HEK293 (cell line): ENCODE data around the gene DVL1.

Source experiments
- EGR2 ChIP-seq: fragments of 450-650 bp; formaldehyde crosslinking; IDR thresholded peaks from 2 replicates; pipeline ENCODE4 v1.5.1; 2016; ENCODE audit warnings: low read depth, missing biosample characterization, missing genetic modification characterization
- GLIS1 ChIP-seq: fragments of 450-650 bp; formaldehyde crosslinking; IDR thresholded peaks from 2 replicates; pipeline ENCODE4 v1.5.1; 2016; ENCODE audit warnings: missing biosample characterization, missing genetic modification characterization
- REPIN1 ChIP-seq: fragments of 450-650 bp; formaldehyde crosslinking; IDR thresholded peaks from 2 replicates; pipeline ENCODE4 v1.5.1; 2017; ENCODE audit warnings: missing biosample characterization, missing genetic modification characterization, low read depth
- YY2 ChIP-seq: fragments of 450-650 bp; formaldehyde crosslinking; IDR thresholded peaks from 2 replicates; pipeline ENCODE4 v1.5.1; 2016; ENCODE audit warnings: missing biosample characterization, missing genetic modification characterization
- ZBTB48 ChIP-seq: fragments of 450-650 bp; formaldehyde crosslinking; IDR thresholded peaks from 2 replicates; pipeline ENCODE4 v1.5.1; 2016; ENCODE audit warnings: missing biosample characterization, missing genetic modification characterization
- ZNF114 ChIP-seq: fragments of 450-650 bp; formaldehyde crosslinking; IDR thresholded peaks from 2 replicates; pipeline ENCODE4 v1.5.0; 2017; ENCODE audit warnings: missing biosample characterization, missing genetic modification characterization
- ZNF133 ChIP-seq: fragments of 450-650 bp; formaldehyde crosslinking; IDR thresholded peaks from 2 replicates; pipeline ENCODE4 v1.5.1; 2016; ENCODE audit warnings: missing biosample characterization, missing genetic modification characterization
- ZNF140 ChIP-seq: fragments of 450-650 bp; formaldehyde crosslinking; IDR thresholded peaks from 2 replicates; pipeline ENCODE4 v1.5.1; 2016; ENCODE audit warnings: missing biosample characterization, missing genetic modification characterization
- ZNF211 ChIP-seq: fragments of 450-650 bp; formaldehyde crosslinking; IDR thresholded peaks from 2 replicates; pipeline ENCODE4 v1.5.1; 2016; ENCODE audit warnings: low read depth, missing biosample characterization, missing genetic modification characterization
- ZNF248 ChIP-seq: fragments of 450-650 bp; formaldehyde crosslinking; IDR thresholded peaks from 2 replicates; pipeline ENCODE4 v1.5.1; 2017; ENCODE audit warnings: missing biosample characterization, missing genetic modification characterization
- ZNF394 ChIP-seq: fragments of 450-650 bp; formaldehyde crosslinking; IDR thresholded peaks from 2 replicates; pipeline ENCODE4 v1.5.1; 2016; ENCODE audit warnings: missing biosample characterization, missing genetic modification characterization, mild to moderate bottlenecking, moderate library complexity, borderline replicate concordance
- ZNF433 ChIP-seq: fragments of 450-650 bp; formaldehyde crosslinking; IDR thresholded peaks from 2 replicates; pipeline ENCODE4 v1.5.1; 2016; ENCODE audit warnings: missing biosample characterization, missing genetic modification characterization, low read depth
- ZNF48 ChIP-seq: fragments of 450-650 bp; formaldehyde crosslinking; IDR thresholded peaks from 2 replicates; pipeline ENCODE4 v1.5.1; 2016; ENCODE audit warnings: missing biosample characterization, missing genetic modification characterization
- ZNF548 ChIP-seq: fragments of 450-650 bp; formaldehyde crosslinking; IDR thresholded peaks from 2 replicates; pipeline ENCODE4 v1.5.1; 2016; ENCODE audit warnings: missing biosample characterization, missing genetic modification characterization
- ZNF585B ChIP-seq: fragments of 450-650 bp; formaldehyde crosslinking; IDR thresholded peaks from 2 replicates; pipeline ENCODE4 v1.5.1; 2016; ENCODE audit warnings: missing biosample characterization, missing genetic modification characterization
- ZNF776 ChIP-seq: fragments of 450-650 bp; formaldehyde crosslinking; IDR thresholded peaks from 2 replicates; pipeline ENCODE4 v1.5.0; 2017; ENCODE audit warnings: missing biosample characterization, missing genetic modification characterization, borderline replicate concordance
- ZNF791 ChIP-seq: fragments of 450-650 bp; formaldehyde crosslinking; IDR thresholded peaks from 2 replicates; pipeline ENCODE4 v1.5.1; 2016; ENCODE audit warnings: missing biosample characterization, missing genetic modification characterization
- ZXDB ChIP-seq: fragments of 450-650 bp; formaldehyde crosslinking; IDR thresholded peaks from 2 replicates; pipeline ENCODE4 v1.5.1; 2016; ENCODE audit warnings: missing biosample characterization, missing genetic modification characterization
- TF ChIP-seq, protein P1 (sequence below): fragments of 450-650 bp; formaldehyde crosslinking; IDR thresholded peaks from 2 replicates; pipeline ENCODE4 v1.5.1; 2016; ENCODE audit warnings: missing biosample characterization, missing genetic modification characterization
- TF ChIP-seq, protein P2 (sequence below): fragments of 450-650 bp; formaldehyde crosslinking; IDR thresholded peaks from 2 replicates; pipeline ENCODE4 v1.5.1; 2016; ENCODE audit warnings: missing biosample characterization, missing genetic modification characterization
- TF ChIP-seq, protein P3 (sequence below): fragments of 450-650 bp; formaldehyde crosslinking; conservative IDR thresholded peaks from 2 replicates; pipeline ENCODE4 v1.5.1; 2016; ENCODE audit warnings: low read depth, missing biosample characterization, missing genetic modification characterization
- TF ChIP-seq, protein P4 (sequence below): fragments of 450-650 bp; formaldehyde crosslinking; IDR thresholded peaks from 2 replicates; pipeline ENCODE4 v1.5.1; 2016; ENCODE audit warnings: missing biosample characterization, missing genetic modification characterization
- TF ChIP-seq, protein P5 (sequence below): fragments of 450-650 bp; formaldehyde crosslinking; IDR thresholded peaks from 2 replicates; pipeline ENCODE4; 2016; ENCODE audit warnings: missing biosample characterization, missing genetic modification characterization
- TF ChIP-seq, protein P6 (sequence below): fragments of 450-650 bp; formaldehyde crosslinking; IDR thresholded peaks from 2 replicates; pipeline ENCODE4 v1.5.1; 2017; ENCODE audit warnings: missing biosample characterization, missing genetic modification characterization

DVL1 gene

DNA sequence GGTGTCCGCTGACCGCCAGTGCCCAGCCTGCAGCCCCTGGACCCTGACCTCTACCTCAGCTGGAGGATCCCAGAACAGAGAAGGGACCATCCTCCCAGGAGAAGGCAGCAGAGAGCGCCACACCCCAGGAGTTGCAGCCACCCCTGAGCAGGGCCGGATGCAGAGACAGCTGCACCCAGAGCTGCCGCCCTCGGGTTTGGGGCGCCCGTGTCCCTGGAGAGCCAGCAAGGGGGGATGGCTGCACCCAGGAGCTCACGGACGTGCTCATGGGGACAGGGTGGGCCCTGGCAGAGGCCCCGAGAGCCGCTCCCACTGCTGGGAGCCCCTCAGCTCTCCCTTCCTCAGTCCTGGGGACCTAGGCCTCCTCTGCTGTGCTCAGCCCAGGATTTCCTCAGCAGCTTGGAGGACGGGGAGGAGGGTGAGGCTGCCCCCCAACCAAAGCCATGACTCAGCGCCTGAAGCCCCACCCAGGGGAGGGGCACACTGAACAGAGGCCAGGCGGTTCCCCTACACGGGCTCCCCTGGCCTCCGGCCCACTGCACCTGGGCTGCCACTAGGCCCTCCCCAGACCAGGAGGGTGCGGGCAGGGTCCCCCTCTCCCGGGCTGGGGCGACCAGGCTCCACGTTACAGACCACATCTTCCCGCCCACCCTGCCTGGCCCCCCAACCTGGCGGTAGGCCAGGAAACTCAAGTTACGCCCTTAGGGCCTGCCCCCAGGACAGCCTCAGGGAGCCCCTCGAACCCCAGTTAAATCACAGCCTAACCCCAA lies 43.7 kb downstream of the DVL1 start (continued):
- TF ChIP-seq EGR2 (tag by site-specific recombination) (no peak), ZNF114 (tag by site-specific recombination) (no peak), ZNF133 (no peak), ZNF248 (tag by site-specific recombination) (no peak), ZNF791 (tag by site-specific recombination) (no peak), ZNF394 (tag by site-specific recombination) (no peak), ZNF585B (tag by site-specific recombination) (no peak), YY2 (tag by site-specific recombination) (no peak), ZNF211 (tag by site-specific recombination) (no peak), ZNF140 (tag by site-specific recombination) (no peak), ZNF48 (no peak), ZNF776 (tag by site-specific recombination) (no peak), ZXDB (no peak), REPIN1 (tag by site-specific recombination) (no peak), ZNF433 (tag by site-specific recombination) (no peak), GLIS1 (peak; percentile 85), ZNF548 (tag by site-specific recombination) (no peak), ZBTB48 (tag by site-specific recombination) (peak; percentile 93; the same call in 1 of the 2 replicates)
- TF ChIP-seq, protein P1, sequence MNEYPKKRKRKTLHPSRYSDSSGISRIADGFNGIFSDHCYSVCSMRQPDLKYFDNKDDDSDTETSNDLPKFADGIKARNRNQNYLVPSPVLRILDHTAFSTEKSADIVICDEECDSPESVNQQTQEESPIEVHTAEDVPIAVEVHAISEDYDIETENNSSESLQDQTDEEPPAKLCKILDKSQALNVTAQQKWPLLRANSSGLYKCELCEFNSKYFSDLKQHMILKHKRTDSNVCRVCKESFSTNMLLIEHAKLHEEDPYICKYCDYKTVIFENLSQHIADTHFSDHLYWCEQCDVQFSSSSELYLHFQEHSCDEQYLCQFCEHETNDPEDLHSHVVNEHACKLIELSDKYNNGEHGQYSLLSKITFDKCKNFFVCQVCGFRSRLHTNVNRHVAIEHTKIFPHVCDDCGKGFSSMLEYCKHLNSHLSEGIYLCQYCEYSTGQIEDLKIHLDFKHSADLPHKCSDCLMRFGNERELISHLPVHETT (tag by site-specific recombination) = no peak
- TF ChIP-seq, protein P2, sequence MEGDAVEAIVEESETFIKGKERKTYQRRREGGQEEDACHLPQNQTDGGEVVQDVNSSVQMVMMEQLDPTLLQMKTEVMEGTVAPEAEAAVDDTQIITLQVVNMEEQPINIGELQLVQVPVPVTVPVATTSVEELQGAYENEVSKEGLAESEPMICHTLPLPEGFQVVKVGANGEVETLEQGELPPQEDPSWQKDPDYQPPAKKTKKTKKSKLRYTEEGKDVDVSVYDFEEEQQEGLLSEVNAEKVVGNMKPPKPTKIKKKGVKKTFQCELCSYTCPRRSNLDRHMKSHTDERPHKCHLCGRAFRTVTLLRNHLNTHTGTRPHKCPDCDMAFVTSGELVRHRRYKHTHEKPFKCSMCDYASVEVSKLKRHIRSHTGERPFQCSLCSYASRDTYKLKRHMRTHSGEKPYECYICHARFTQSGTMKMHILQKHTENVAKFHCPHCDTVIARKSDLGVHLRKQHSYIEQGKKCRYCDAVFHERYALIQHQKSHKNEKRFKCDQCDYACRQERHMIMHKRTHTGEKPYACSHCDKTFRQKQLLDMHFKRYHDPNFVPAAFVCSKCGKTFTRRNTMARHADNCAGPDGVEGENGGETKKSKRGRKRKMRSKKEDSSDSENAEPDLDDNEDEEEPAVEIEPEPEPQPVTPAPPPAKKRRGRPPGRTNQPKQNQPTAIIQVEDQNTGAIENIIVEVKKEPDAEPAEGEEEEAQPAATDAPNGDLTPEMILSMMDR (tag by site-specific recombination) = no peak
- TF ChIP-seq, protein P3, sequence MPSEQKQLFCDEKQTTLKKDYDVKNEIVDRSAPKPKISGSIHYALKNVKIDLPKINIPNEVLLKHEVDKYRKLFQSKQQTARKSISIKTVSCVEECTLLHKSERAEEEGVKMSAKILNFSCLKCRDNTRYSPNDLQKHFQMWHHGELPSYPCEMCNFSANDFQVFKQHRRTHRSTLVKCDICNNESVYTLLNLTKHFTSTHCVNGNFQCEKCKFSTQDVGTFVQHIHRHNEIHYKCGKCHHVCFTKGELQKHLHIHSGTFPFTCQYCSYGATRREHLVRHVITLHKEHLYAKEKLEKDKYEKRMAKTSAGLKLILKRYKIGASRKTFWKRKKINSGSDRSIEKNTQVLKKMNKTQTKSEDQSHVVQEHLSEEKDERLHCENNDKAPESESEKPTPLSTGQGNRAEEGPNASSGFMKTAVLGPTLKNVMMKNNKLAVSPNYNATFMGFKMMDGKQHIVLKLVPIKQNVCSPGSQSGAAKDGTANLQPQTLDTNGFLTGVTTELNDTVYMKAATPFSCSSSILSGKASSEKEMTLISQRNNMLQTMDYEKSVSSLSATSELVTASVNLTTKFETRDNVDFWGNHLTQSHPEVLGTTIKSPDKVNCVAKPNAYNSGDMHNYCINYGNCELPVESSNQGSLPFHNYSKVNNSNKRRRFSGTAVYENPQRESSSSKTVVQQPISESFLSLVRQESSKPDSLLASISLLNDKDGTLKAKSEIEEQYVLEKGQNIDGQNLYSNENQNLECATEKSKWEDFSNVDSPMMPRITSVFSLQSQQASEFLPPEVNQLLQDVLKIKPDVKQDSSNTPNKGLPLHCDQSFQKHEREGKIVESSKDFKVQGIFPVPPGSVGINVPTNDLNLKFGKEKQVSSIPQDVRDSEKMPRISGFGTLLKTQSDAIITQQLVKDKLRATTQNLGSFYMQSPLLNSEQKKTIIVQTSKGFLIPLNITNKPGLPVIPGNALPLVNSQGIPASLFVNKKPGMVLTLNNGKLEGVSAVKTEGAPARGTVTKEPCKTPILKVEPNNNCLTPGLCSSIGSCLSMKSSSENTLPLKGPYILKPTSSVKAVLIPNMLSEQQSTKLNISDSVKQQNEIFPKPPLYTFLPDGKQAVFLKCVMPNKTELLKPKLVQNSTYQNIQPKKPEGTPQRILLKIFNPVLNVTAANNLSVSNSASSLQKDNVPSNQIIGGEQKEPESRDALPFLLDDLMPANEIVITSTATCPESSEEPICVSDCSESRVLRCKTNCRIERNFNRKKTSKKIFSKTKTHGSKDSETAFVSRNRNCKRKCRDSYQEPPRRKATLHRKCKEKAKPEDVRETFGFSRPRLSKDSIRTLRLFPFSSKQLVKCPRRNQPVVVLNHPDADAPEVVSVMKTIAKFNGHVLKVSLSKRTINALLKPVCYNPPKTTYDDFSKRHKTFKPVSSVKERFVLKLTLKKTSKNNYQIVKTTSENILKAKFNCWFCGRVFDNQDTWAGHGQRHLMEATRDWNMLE (tag by site-specific recombination) = 0 out of 2 replicates have a peak, but pooled peaks have one; percentile 13
- TF ChIP-seq, protein P4, sequence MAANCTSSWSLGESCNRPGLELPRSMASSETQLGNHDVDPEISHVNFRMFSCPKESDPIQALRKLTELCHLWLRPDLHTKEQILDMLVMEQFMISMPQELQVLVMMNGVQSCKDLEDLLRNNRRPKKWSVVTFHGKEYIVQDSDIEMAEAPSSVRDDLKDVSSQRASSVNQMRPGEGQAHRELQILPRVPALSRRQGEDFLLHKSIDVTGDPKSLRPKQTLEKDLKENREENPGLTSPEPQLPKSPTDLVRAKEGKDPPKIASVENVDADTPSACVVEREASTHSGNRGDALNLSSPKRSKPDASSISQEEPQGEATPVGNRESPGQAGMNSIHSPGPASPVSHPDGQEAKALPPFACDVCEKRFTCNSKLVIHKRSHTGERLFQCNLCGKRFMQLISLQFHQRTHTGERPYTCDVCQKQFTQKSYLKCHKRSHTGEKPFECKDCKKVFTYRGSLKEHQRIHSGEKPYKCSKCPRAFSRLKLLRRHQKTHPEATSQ = no peak
- TF ChIP-seq, protein P5, sequence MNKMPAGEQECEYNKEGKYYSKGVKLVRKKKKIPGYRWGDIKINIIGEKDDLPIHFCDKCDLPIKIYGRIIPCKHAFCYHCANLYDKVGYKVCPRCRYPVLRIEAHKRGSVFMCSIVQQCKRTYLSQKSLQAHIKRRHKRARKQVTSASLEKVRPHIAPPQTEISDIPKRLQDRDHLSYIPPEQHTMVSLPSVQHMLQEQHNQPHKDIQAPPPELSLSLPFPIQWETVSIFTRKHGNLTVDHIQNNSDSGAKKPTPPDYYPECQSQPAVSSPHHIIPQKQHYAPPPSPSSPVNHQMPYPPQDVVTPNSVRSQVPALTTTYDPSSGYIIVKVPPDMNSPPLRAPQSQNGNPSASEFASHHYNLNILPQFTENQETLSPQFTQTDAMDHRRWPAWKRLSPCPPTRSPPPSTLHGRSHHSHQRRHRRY (tag by site-specific recombination) = no peak
- TF ChIP-seq, protein P6, sequence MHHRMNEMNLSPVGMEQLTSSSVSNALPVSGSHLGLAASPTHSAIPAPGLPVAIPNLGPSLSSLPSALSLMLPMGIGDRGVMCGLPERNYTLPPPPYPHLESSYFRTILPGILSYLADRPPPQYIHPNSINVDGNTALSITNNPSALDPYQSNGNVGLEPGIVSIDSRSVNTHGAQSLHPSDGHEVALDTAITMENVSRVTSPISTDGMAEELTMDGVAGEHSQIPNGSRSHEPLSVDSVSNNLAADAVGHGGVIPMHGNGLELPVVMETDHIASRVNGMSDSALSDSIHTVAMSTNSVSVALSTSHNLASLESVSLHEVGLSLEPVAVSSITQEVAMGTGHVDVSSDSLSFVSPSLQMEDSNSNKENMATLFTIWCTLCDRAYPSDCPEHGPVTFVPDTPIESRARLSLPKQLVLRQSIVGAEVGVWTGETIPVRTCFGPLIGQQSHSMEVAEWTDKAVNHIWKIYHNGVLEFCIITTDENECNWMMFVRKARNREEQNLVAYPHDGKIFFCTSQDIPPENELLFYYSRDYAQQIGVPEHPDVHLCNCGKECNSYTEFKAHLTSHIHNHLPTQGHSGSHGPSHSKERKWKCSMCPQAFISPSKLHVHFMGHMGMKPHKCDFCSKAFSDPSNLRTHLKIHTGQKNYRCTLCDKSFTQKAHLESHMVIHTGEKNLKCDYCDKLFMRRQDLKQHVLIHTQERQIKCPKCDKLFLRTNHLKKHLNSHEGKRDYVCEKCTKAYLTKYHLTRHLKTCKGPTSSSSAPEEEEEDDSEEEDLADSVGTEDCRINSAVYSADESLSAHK (tag by site-specific recombination) = 0 out of 2 replicates have a peak, but pooled peaks have one; percentile 18
